Caki2 (cell line): ENCODE data around the gene EXO1. TPM values are rescaled to one million over a fixed set of nuclear protein-coding genes. Genes with fewer than 3 reads are reported as not detected.
A peak's percentile ranks its signal among the peaks of the same experiment; 100 is the strongest.
"Not testable (repeated sequence)": the region's sequence is repeated elsewhere in the genome, so short reads cannot be mapped to it uniquely, and the experiment has no call there.

Experiments used
- DNase-seq: peaks from one replicate; pipeline ENCODE4 v3.0.0-alpha.2; 2015; ENCODE audit warnings: low read depth
- in situ Hi-C: cut with HindIII; loops from 2 replicates; pipeline ENCODE4 v1.10.0; 2016; ENCODE audit warnings: low sequenced_read_pairs, low pct_unique_long_range_greater_than_20kb, mixed read lengths
- total RNA-seq: library from RNA; depleted of rRNA; stranded (reverse); fragments of >200 nt; shearing (Covaris generic); gene quantifications from 2 replicates; pipeline ENCODE4 v1.2.3, GENCODE V29; 2014; ENCODE audit warnings: low replicate concordance

The EXO1 gene
- total RNA-seq, 1 experiment from 2014 or later: 32.4 TPM

DNA sequence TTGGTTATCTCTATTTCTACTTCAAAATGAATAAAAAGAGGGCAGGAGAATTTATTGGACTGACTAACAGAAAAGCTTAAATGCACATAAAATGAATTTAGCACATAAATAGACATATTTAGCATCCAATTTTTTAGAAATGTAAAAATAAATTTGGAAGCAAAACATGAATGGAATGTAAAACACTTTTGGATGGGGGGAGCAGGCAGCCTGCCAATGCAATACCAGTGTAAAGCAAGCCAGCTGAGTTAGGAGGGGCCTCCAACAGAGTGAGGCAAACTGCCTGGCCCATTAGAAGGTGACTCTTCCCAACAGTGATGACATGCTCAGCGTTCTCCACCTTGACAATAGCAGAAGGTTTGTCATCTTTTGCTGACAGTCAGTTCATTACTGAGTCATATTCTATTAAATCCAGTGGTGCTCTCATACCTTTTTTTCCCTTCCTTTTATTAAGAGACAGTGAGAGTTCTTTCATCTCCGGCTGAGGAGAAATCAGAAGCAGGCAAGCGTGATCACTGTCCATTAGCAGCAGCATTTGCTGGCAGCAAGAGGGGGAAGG is 19.5 kb upstream of the EXO1 start:
- no peak for DNase-seq
- in situ Hi-C loops: no loop called here

GRCh38 chr1:241829468-241829867 is 18.5 kb upstream of the EXO1 start:
- in situ Hi-C loops: no loop called here
- no peak for DNase-seq

- peak; percentile 39 for DNase-seq
- in situ Hi-C loops: loop anchor here (10.0 kb wide), 1 partner anchor 220 kb away; no protein-coding TSS in a partner anchor
These were observed 13.1 kb upstream of the EXO1 start for GRCh38 chr1:241834733-241835377.

- no peak for DNase-seq
- in situ Hi-C loops: loop anchor here (10.0 kb wide), 1 partner anchor 222 kb away; no protein-coding TSS in a partner anchor
These were observed 11.1 kb upstream of the EXO1 start for GRCh38 chr1:241836941-241837340.

DNA sequence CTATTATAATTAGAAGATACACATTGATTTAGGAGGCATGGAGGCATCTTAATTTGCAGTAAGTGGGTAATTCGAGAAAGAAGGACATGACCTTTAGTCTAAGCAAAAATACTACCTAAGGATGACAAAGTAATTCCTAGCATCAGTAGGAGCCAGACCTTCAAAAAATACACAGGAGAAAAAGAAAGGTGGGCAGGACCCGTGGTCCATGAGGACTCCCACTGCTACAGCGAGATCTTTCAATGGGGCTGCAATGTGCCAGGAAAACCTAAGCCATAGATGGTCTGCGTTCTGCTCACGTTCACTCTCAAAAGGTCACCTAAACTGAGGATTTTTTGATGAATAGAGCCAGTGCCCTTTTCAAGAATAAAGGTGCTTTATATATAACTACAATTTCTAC is 10.6 kb upstream of the EXO1 start:
- no peak for DNase-seq
- in situ Hi-C loops: loop anchor here (10.0 kb wide), 1 partner anchor 223 kb away; no protein-coding TSS in a partner anchor

DNA sequence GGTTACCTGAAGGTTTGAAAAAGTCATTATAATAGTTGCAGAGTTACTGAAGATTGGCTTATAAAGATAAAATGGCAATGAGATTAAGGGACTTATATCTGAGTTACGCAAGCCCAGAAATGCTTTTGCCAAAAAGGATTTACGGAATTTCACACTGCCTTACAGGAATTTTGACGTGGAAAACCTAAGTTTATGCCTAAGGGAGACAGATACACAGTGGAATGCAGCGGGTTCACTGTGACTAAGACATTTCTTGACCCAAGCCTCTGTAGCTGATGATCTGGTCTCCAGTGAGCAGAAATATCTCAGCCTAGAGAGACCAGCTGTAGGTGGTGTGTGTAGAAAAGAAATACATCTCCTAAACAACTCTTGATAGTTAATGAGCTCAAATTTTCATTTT is 10.1 kb upstream of the EXO1 start:
- in situ Hi-C loops: loop anchor here (10.0 kb wide), 1 partner anchor 223 kb away; no protein-coding TSS in a partner anchor
- DNase-seq: peak; percentile 47

- in situ Hi-C loops: loop anchor here (10.0 kb wide), 1 partner anchor 224 kb away; no protein-coding TSS in a partner anchor
- no peak for DNase-seq
These were observed 9.1 kb upstream of the EXO1 start for GRCh38 chr1:241838897-241839296.

DNA sequence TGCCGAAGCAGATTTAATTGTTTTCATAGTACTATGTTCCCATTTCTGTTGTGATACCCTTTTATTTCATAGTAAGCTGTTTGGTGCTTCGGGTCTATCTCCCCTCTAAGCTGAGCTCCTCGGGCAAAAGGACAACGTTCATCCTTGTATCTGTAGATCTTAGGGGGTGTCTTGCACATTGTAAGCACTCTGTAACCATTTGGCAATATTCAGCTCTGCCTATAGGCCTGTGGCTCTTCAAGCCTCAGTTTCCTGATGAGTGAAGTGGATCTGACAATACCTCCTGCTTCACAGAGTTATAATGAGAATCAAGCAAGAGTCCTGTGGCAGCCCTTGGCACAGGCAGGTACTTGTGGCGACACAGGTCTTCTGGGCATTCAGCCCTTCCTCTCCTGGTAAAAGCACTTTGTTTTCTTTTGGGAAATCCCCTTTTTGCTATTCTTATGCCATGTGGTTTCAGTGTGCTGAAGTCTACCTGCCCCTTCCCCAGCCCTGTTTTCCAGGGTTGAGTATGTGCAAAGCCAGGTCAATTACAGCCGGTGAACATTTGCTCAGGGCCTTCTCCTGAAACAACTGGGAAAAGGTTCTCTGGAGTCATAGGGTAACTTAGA is 8.5 kb upstream of the EXO1 start:
- in situ Hi-C loops: loop anchor here (10.0 kb wide), 1 partner anchor 225 kb away; no protein-coding TSS in a partner anchor
- no peak for DNase-seq

GRCh38 chr1:241840164-241840563 is 7.8 kb upstream of the EXO1 start:
- in situ Hi-C loops: no loop called here
- no peak for DNase-seq

DNA sequence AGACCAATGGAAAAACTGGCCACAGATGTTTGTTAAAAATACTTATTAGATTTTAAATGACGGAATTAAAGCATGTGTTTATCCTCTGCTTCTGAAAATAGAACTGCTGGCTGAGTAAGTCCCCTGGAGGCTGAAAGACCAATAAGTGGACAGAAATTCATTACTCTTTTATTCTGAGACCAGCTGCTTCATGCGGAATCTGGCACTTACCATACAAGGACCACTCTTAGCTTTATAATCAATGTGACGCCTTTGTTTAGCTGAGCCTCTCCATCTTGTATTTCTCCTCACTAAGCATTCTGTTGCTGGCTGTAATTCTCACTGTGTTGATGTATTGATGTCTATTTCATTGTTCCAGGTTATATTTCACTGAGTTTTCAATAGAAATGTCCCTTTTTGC is 6.3 kb upstream of the EXO1 start:
- in situ Hi-C loops: no loop called here
- no peak for DNase-seq

DNA sequence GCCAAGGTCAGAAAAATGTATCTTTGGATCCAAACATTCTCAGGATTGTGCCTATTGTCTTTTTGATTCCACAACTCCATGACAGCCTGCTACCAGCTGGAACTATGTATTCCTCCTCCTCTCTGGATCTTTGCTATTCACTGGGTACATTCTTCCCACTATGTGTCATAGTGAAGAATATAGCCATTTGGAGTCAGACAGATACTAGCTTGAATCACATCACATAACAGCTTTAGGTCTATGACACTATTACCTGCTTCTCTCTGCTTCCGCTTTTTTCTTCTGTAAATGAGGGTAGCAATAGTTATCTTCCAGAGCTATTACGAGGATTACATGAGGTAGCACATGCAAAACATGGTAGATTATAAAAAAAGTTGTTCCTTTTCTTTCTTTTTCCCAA is 5.4 kb upstream of the EXO1 start:
- in situ Hi-C loops: no loop called here
- DNase-seq: no peak

DNA sequence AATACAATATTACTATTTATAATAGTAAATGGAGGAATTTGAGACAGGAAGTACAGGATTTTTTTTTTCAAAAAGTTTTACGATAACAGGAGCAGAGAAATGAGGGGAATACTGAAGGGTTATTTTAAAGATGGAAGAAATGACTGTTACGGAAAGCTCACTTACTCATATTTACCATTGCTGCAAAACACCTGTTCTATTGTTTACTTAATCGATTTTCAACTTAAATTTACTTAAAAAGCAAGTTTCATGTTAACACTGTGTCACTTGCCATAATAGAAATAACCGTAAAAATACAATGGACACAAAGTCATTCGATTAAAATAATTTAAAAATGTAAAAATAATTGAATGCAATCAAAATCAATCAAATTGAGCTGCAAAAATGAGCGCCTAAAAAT is 3.4 kb upstream of the EXO1 start:
- no peak for DNase-seq
- in situ Hi-C loops: no loop called here

- in situ Hi-C loops: no loop called here
- no peak for DNase-seq
These were observed 1.6 kb upstream of the EXO1 start for GRCh38 chr1:241846375-241846774.

- in situ Hi-C loops: no loop called here
- no peak for DNase-seq
These were observed 1.0 kb upstream of the EXO1 start for GRCh38 chr1:241846862-241847539.

DNA sequence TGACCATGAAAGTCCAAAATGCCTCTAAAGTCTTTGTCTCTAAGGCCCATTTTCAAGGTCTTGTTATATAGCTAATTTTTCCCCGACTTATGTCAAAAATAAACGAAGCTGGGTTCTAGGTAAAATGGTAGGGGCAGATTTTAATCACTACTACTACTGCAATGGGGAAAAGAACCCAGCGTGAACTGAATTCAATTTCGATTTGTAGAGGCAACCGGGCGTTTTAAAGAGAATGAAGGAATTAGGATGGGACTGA is 536 bp upstream of the EXO1 start:
- in situ Hi-C loops: no loop called here
- no peak for DNase-seq

DNA sequence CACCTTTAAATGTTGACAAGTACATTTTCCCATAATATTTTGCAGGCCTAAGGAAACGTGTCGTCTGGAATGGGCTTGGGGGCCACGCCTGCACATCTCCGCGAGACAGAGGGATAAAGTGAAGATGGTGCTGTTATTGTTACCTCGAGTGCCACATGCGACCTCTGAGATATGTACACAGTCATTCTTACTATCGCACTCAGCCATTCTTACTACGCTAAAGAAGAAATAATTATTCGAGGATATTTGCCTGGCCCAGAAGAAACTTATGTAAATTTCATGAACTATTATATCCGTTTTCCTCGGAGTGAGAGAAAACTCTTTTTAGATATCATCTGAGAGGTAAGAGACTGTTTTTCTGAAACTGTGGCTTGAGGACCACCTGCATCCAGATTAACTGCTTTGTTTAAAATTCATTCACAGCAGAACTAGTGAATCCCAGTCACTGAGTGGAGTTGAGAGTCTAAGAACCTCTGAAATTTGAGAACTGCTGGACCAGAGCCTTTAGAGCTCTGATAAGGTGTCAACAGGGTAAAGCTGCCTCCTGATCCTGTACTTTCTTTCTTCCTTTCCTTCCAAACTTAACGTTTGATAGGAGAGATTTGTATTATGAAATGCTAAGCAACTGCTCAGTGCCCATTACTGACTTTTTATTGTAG is 811 bp downstream of the EXO1 start:
- DNase-seq: peak; percentile 22
- in situ Hi-C loops: no loop called here

GRCh38 chr1:241849345-241849695 is 1.3 kb downstream of the EXO1 start:
- in situ Hi-C loops: no loop called here
- DNase-seq: no peak

- in situ Hi-C loops, DNase-seq: not testable (repeated sequence)
These were observed 7.6 kb downstream of the EXO1 start for GRCh38 chr1:241855545-241856140.

- in situ Hi-C loops: no loop called here
- DNase-seq: no peak
These were observed 9.1 kb downstream of the EXO1 start for GRCh38 chr1:241857131-241857530.
